Measurements from ENCODE around the gene MTARC2. TPM values are rescaled to one million over a fixed set of nuclear protein-coding genes. Genes with fewer than 3 reads are reported as not detected.

The MTARC2 gene
- total RNA-seq, 1 donor from 2014 or later, result 8.9 TPM

DNA sequence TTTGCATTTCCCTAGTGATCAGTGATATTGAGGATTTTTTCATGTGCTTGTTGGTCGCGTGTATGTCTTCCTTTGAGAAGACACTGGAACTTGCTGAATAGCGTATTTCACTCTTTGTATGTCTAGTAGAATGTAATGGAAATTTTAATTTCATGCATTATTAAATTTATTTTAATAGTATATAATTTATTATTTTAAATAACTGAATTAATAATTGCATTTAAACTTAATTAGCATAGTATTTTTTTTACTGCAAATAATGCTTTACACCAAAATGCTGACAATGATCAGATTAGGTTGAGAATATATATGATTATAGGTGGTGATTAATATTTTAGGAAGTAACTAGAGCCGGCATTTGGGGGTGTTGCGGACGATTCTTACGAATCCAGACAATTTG, 28.1 kb downstream of the MTARC2 start:
- CTCF ChIA-PET, result interaction anchor here (0.6 to 5.4 kb wide), 20 partner anchors 10 to 665 kb away, joined by 3 to 44 read pairs (median 4); partner anchors contain the start of gene MTARC1
- ATAC-seq (ENCODE audit: low read depth) (no peak), DNase-seq (no peak)
- intact Hi-C loops (cut with micrococcal nuclease), result loop anchor here (1.0 to 5.0 kb wide), 12 partner anchors 28 to 939 kb away; partner anchors contain the start of genes C1orf115 and MTARC2
- Mint-ChIP-seq H3K4me3 (no peak overlapping the region), H3K27ac (no peak overlapping the region), H3K9me3 (no peaks in the 10 kb centered on the region), H3K27me3 (no peaks in the 10 kb centered on the region), H3K36me3 (ENCODE audit: low read depth) (no peaks in the 10 kb centered on the region), H3K4me1 (peaks cover 25% of the 10 kb centered on the region)
- POLR2A ChIA-PET, result interaction anchor here (0.6 kb wide), 1 partner anchor 18 kb away, joined by 3 read pairs; no protein-coding TSS in a partner anchor
- TF ChIP-seq CTCF (IDR thresholded peaks at IDR 0.05), result no peak

DNA sequence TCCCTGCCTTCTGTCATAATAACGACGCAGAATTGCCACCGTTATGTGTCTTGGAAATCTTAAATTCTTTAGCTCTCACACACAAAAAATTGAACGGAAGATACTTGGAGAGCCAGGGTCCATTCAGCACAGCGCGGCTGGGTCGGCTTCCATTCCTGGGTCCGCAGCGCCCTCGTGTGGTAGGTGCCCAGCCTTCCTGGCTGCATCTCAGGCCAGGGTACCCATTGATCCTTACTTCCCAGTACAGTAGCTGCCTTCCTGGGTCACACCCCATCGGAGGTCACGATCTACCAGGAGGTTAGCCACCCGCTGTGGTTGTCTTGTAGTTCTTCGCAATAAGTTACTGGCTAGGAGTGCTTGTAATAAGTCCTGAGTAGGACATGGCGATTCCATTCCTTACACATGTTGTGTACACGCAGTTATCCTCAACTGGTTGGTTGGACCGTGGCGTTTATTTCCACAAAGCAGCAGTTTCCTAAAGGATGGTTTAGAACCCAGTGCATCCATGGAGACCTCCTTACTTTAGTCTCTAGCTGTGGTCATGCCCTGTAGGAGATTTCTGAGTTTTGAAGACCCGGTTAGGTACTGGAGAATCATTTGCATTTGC, 28.7 kb downstream of the MTARC2 start:
- DNase-seq (peak; percentile 76), ATAC-seq (ENCODE audit: low read depth) (peak; percentile 94)
- CTCF ChIA-PET, result interaction anchor here (0.6 to 5.4 kb wide), 20 partner anchors 10 to 666 kb away, joined by 3 to 44 read pairs (median 4); partner anchors contain the start of gene MTARC1
- no peak overlapping the region for H3K4me3 Mint-ChIP-seq
- H3K27ac Mint-ChIP-seq, result no peak overlapping the region
- no peaks in the 10 kb centered on the region for H3K9me3 Mint-ChIP-seq
- peaks cover 24% of the 10 kb centered on the region for H3K4me1 Mint-ChIP-seq
- no peaks in the 10 kb centered on the region for H3K27me3 Mint-ChIP-seq
- intact Hi-C loops (cut with micrococcal nuclease), result loop anchor here (1.0 to 5.0 kb wide), 12 partner anchors 29 to 940 kb away; partner anchors contain the start of genes C1orf115 and MTARC2
- POLR2A ChIA-PET, result interaction anchor here (0.6 to 1.1 kb wide), 2 partner anchors 18 to 49 kb away, joined by 3 read pairs; no protein-coding TSS in a partner anchor
- peak; percentile 32 for TF ChIP-seq CTCF (IDR thresholded peaks at IDR 0.05)
- H3K36me3 Mint-ChIP-seq (ENCODE audit: low read depth), result no peaks in the 10 kb centered on the region

- no peak overlapping the region for H3K4me3 Mint-ChIP-seq
- H3K27me3 Mint-ChIP-seq, result peaks cover 13% of the 10 kb centered on the region
- no peak for TF ChIP-seq CTCF (IDR thresholded peaks at IDR 0.05)
- no peaks in the 10 kb centered on the region for H3K9me3 Mint-ChIP-seq
- no peak overlapping the region for H3K27ac Mint-ChIP-seq
- H3K36me3 Mint-ChIP-seq (ENCODE audit: low read depth), result peaks cover 2% of the 10 kb centered on the region
- peaks cover 8% of the 10 kb centered on the region for H3K4me1 Mint-ChIP-seq
- DNase-seq (no peak), ATAC-seq (ENCODE audit: low read depth) (no peak)
- ChIA-PET POLR2A (no interaction called here), CTCF (no interaction called here)
- intact Hi-C loops (cut with micrococcal nuclease), result no loop called here
These were observed 35.3 kb downstream of the MTARC2 start for GRCh38 chr1:220783453-220783852.

- intact Hi-C loops (cut with micrococcal nuclease), result no loop called here
- Mint-ChIP-seq H3K27me3 (peaks cover 20% of the 10 kb centered on the region), H3K27ac (no peak overlapping the region), H3K4me3 (no peak overlapping the region), H3K9me3 (peaks cover 4% of the 10 kb centered on the region), H3K36me3 (ENCODE audit: low read depth) (peaks cover 2% of the 10 kb centered on the region), H3K4me1 (peaks cover 8% of the 10 kb centered on the region)
- TF ChIP-seq CTCF (IDR thresholded peaks at IDR 0.05), result no peak
- ChIA-PET CTCF (interaction anchor here (1.0 kb wide), 1 partner anchor 12 kb away, joined by 3 read pairs; no protein-coding TSS in a partner anchor), POLR2A (no interaction called here)
- ATAC-seq (ENCODE audit: low read depth) (no peak), DNase-seq (no peak)
These were observed 36.6 kb downstream of the MTARC2 start for GRCh38 chr1:220784751-220785150.
